ENCODE measurements around the gene CNBP. TPM values are rescaled to one million over a fixed set of nuclear protein-coding genes. Genes with fewer than 3 reads are reported as not detected.
A peak's percentile ranks its signal among the peaks of the same experiment; 100 is the strongest.

CNBP gene
- total RNA-seq, 2 donors from 2014 or later, result 440 to 569 TPM

- Histone ChIP-seq H3K27ac (no peak overlapping the region), H3K9me3 (no peaks in the 10 kb centered on the region)
These were observed 23.8 kb upstream of the CNBP start for GRCh38 chr3:129207479-129207878.

DNA sequence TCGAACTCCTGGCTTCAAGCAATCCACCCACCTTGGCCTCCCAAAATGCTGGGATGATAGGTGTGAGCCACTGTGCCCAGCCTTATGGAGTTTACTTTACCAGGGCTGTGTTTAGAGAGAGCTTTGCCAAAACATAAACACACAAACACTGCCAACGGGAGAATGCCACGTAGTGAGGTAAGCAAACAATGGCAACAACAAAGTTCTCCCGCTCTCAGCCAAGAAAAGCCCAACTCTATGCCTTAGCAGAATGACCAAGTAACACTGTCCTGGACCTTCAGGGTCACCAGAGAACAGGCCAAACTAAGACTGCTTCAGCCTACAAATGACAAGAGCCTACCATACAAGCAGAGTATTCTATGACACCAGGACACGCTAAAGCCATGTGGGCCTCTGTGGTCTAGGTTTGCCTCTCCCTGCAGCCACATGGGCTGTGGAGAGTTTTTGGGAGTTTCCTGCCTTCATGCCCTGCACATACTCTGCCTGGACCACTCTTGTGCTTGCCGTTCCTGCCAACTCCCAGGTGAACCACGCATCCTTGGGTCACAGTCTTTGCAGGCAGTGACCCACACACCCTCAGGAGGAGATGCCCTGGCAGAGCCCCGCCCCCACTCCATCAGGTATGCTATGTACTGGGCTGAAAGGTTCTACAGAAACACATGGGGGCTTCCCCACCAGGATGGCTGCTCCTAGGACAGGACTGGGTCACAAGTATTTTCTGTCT is 21.6 kb upstream of the CNBP start:
- no peak for TF ChIP-seq CTCF (IDR thresholded peaks at IDR 0.05)
- Histone ChIP-seq H3K36me3 (no peaks in the 10 kb centered on the region), H3K27ac (no peak overlapping the region), H3K4me1 (no peaks in the 10 kb centered on the region), H3K27me3 (no peaks in the 10 kb centered on the region), H3K4me3 (no peak overlapping the region), H3K9me3 (no peaks in the 10 kb centered on the region)
- no peak for DNase-seq (ENCODE audit: low spot score)

More at GRCh38 chr3:129207479-129207878, 23.8 kb upstream of the CNBP start:
- no peak overlapping the region for H3K4me3 ChIP-seq
- H3K36me3 ChIP-seq, result no peaks in the 10 kb centered on the region
- TF ChIP-seq CTCF (IDR thresholded peaks at IDR 0.05), result no peak
- H3K27me3 ChIP-seq, result no peaks in the 10 kb centered on the region
- DNase-seq (ENCODE audit: low spot score), result no peak
- H3K4me1 ChIP-seq, result peaks cover 0 to 11% of the 10 kb centered on the region in 2 donors

GRCh38 chr3:129204473-129204872 is 20.8 kb upstream of the CNBP start:
- DNase-seq (ENCODE audit: low spot score), result no peak
- no peak for TF ChIP-seq CTCF (IDR thresholded peaks at IDR 0.05)
- no peaks in the 10 kb centered on the region for H3K27me3 ChIP-seq

GRCh38 chr3:129199366-129199765 is 15.7 kb upstream of the CNBP start:
- Histone ChIP-seq H3K27me3 (no peaks in the 10 kb centered on the region), H3K36me3 (no peaks in the 10 kb centered on the region), H3K4me1 (peaks cover 0 to 36% of the 10 kb centered on the region in 2 donors), H3K4me3 (no peak overlapping the region), H3K27ac (peak overlapping the region; percentile 17 to 89), H3K9me3 (no peaks in the 10 kb centered on the region)
- no peak for TF ChIP-seq CTCF (IDR thresholded peaks at IDR 0.05)
- no peak for DNase-seq (ENCODE audit: low spot score)

More at GRCh38 chr3:129204473-129204872, 20.8 kb upstream of the CNBP start:
- Histone ChIP-seq H3K27ac (no peak overlapping the region), H3K9me3 (no peaks in the 10 kb centered on the region), H3K4me1 (no peaks in the 10 kb centered on the region), H3K36me3 (no peaks in the 10 kb centered on the region), H3K4me3 (no peak overlapping the region)

DNA sequence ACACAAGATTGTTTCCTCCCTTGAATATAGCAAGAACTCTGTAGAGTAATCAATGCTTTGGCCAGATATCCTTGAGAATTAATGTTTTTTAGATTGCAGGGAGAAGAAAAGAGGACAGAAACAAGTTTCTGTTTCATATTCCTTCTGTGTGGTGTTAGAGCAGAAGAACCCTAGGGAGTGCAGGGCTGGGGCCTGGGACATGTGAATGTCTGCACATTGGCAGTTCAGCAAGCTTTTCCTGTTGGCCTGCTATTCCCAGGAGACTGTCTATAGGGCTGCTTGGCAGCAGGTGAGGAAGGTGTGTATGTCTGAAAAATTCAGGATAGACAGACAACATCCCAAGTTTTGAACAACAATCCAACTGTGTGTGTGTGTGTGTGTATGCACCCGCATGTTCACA is 13.6 kb upstream of the CNBP start:
- H3K27ac ChIP-seq, result peak overlapping the region; percentile 74 to 89
- H3K4me1 ChIP-seq, result peaks cover 0 to 36% of the 10 kb centered on the region in 2 donors
- no peak overlapping the region for H3K4me3 ChIP-seq
- H3K9me3 ChIP-seq, result no peaks in the 10 kb centered on the region
- DNase-seq (ENCODE audit: low spot score), result no peak
- no peak for TF ChIP-seq CTCF (IDR thresholded peaks at IDR 0.05)
- H3K27me3 ChIP-seq, result no peaks in the 10 kb centered on the region
- no peaks in the 10 kb centered on the region for H3K36me3 ChIP-seq

DNA sequence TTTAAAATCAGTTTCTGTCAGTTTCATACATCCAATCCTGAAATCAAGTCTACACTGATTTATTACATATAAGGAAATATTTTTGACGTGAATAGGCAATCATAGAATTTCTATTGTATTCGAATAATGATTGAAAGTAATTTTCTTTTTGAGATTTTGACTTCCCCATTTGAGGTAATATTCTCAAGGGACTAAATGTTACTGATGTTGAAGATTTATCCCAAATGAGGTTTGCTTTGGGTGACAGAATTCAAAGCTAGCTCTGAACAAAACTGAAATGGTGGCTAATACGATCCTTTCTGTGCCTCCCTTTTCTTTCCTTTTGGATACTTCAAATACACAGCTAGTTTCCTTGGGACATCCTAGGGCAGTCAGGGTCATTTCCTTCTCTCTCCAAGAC is 12.9 kb upstream of the CNBP start:
- no peak for DNase-seq (ENCODE audit: low spot score)
- Histone ChIP-seq H3K27me3 (no peaks in the 10 kb centered on the region), H3K4me3 (no peak overlapping the region), H3K36me3 (no peaks in the 10 kb centered on the region), H3K9me3 (no peaks in the 10 kb centered on the region), H3K4me1 (peaks cover 0 to 36% of the 10 kb centered on the region in 2 donors), H3K27ac (peak overlapping the region; percentile 74 to 89)
- TF ChIP-seq CTCF (IDR thresholded peaks at IDR 0.05), result no peak
